Measurements from ENCODE around the gene KCNN2.
A peak's percentile ranks its signal among the peaks of the same experiment; 100 is the strongest.
"Not testable (repeated sequence)": the region's sequence is repeated elsewhere in the genome, so short reads cannot be mapped to it uniquely, and the experiment has no call there.

KCNN2 gene

DNA sequence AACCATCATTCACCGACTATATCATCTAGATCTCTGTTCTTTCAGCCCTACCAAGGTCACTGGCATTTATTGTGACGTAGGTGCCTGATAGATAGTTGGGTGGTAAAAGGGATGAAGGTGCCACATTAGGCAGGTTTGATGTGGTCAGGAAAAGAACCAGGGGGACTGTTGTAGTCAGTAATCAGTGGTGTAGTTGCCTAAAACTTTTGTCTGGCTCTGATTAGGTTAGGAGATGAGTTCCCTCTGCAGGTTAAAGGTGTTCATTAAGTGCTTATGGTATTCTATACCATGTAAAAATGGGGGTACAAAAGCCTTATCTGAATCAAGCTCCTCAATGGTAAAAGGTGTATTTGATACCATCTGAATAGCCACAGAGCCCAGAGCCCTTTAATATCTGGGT, 55.6 kb downstream of the KCNN2 start:
- H3K4me3 ChIP-seq (ENCODE audit: low read depth, low read length), result no peak overlapping the region
- no peak for TF ChIP-seq CTCF (IDR thresholded peaks at IDR 0.05; ENCODE audit: insufficient read depth, low read depth, low read length, missing control alignments)

GRCh38 chr5:114418176-114419066, 56.6 kb downstream of the KCNN2 start:
- TF ChIP-seq CTCF (IDR thresholded peaks at IDR 0.05; ENCODE audit: insufficient read depth, low read depth, low read length, missing control alignments), result no peak

More for the DNA sequence above, 55.6 kb downstream of the KCNN2 start:
- no peak for DNase-seq (ENCODE audit: low read depth)

DNA sequence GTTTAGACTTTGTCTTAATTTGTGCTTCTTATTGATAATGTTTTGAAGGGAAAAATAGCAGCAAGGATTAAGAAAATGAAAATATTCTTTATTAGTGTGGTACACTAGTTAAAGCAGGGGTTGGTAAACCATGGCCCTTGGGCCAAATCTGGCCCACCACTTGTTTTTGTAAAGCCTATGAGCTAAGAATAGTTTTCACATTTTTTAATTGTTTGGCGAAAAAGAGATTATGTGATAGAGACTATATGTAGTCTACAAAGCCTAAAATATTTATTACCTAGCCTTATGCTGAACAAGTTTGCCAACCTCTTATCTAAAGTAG, 57.2 kb downstream of the KCNN2 start:
- no peak overlapping the region for H3K4me3 ChIP-seq (ENCODE audit: low read depth, low read length)
- DNase-seq (ENCODE audit: low read depth), result no peak
- no peak for TF ChIP-seq CTCF (IDR thresholded peaks at IDR 0.05; ENCODE audit: insufficient read depth, low read depth, low read length, missing control alignments)

More at GRCh38 chr5:114418176-114419066, 56.6 kb downstream of the KCNN2 start:
- no peak overlapping the region for H3K4me3 ChIP-seq (ENCODE audit: low read depth, low read length)
- DNase-seq (ENCODE audit: low read depth), result peak; percentile 39

- no peak overlapping the region for H3K4me3 ChIP-seq (ENCODE audit: low read depth, low read length)
- TF ChIP-seq CTCF (IDR thresholded peaks at IDR 0.05; ENCODE audit: insufficient read depth, low read depth, low read length, missing control alignments), result no peak
- no peak for DNase-seq (ENCODE audit: low read depth)
These were observed 58.1 kb downstream of the KCNN2 start for GRCh38 chr5:114419959-114420358.

- no peak for DNase-seq (ENCODE audit: low read depth)
- TF ChIP-seq CTCF (IDR thresholded peaks at IDR 0.05; ENCODE audit: insufficient read depth, low read depth, low read length, missing control alignments), result no peak
- H3K4me3 ChIP-seq (ENCODE audit: low read depth, low read length), result no peak overlapping the region
These were observed 65.3 kb downstream of the KCNN2 start for GRCh38 chr5:114427204-114427603.

DNA sequence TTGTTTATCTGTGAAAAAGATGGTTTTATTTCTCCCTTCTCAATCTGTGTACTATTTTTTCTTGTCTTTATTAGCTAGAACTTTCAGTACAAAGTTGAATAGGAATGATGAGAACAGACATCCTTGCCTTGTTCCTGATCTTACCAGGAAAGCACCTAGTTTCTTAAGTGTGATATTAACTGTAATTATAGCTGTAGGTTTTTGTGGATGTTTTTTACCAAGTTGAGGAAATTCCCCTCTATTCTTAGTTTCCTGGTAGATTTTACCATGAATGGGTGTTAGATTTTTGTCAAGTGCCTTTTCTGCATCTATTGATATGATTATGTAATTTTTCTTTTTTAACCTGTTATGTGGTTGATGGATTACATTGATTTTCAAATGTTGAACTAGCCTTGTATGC, 68.7 kb downstream of the KCNN2 start:
- TF ChIP-seq CTCF (IDR thresholded peaks at IDR 0.05; ENCODE audit: insufficient read depth, low read depth, low read length, missing control alignments), result no peak
- DNase-seq (ENCODE audit: low read depth), result no peak

GRCh38 chr5:114432684-114433083, 70.8 kb downstream of the KCNN2 start:
- not testable (repeated sequence) for DNase-seq (ENCODE audit: low read depth); H3K4me3 ChIP-seq (ENCODE audit: low read depth, low read length)

More for the DNA sequence above, 68.7 kb downstream of the KCNN2 start:
- no peak overlapping the region for H3K4me3 ChIP-seq (ENCODE audit: low read depth, low read length)

All from GM12865 (cell line).